NK-92 (cell line): ENCODE results near the gene SLC2A4.

ENCODE experiments used
- DNase-seq: peaks from one replicate; lab custom pipeline; 2025; ENCODE audit not compliant: unreplicated experiment; lab: John Stamatoyannopoulos, UW

The SLC2A4 gene

GRCh38 chr17:7296189-7296861, 14.8 kb downstream of the SLC2A4 start:
- DNase-seq, result no peak

DNA sequence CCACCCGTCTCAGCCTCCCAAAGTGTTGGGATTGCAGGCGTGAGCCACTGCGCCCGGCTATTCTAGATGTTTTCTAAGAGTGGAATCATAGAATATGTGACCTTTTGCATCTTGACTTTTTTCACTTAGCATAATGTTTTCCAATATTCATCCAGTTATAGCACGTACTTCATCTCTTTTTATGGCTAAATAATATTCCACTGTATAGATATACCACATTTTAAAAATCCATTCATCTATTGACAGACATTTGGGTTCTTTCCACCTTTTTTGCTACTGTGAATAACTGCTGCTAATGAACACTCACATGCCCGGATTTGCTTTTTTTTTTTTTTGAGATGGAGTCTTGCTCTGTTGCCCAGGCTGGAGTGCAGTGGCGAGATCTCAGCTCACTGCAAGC, 22.7 kb downstream of the SLC2A4 start:
- no peak for DNase-seq

DNA sequence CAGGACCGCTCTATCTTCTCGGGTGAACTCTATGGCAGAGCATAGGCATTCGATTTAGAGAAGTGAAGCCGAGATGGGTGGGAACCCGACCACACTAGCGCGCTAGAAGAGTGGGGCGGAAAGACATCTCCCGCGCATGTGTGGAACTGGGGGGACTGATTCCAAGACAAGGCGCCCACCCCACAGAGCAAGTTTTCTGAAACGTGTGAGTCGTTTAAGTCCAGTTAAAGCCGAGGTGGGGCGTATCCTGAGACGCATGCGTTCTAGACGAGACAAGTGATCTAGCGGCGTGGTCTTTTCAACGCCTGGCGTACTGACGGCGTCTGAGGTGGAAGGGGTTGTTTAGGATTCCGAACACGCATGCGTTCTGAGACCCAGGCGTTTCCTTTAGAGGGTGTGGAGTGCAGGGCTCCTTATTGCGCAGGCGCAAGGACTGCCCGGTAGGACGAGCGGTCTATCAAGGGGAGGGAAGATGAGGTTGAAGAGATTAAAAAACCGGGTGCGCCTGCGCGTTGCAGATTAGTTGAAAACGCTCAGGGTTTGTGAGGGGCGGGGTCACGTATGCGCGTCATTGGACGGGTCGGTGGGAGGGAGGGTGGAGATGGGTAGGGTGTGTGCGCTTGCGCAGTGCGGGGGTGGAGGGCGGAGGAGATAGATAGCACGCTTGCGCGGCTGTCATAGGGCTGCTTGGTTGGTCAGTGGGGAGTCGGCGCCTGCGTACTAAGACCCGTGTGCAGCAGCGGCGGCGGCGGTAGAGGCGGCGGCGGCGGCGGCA, 25.6 kb downstream of the SLC2A4 start, which contains the start of gene EIF5A:
TSS of gene EIF5A (plus strand) at position 718 of the 775 bp plus-strand sequence. CDS start 2,008 bp downstream, outside the sequence.
- peak; percentile 98 for DNase-seq

DNA sequence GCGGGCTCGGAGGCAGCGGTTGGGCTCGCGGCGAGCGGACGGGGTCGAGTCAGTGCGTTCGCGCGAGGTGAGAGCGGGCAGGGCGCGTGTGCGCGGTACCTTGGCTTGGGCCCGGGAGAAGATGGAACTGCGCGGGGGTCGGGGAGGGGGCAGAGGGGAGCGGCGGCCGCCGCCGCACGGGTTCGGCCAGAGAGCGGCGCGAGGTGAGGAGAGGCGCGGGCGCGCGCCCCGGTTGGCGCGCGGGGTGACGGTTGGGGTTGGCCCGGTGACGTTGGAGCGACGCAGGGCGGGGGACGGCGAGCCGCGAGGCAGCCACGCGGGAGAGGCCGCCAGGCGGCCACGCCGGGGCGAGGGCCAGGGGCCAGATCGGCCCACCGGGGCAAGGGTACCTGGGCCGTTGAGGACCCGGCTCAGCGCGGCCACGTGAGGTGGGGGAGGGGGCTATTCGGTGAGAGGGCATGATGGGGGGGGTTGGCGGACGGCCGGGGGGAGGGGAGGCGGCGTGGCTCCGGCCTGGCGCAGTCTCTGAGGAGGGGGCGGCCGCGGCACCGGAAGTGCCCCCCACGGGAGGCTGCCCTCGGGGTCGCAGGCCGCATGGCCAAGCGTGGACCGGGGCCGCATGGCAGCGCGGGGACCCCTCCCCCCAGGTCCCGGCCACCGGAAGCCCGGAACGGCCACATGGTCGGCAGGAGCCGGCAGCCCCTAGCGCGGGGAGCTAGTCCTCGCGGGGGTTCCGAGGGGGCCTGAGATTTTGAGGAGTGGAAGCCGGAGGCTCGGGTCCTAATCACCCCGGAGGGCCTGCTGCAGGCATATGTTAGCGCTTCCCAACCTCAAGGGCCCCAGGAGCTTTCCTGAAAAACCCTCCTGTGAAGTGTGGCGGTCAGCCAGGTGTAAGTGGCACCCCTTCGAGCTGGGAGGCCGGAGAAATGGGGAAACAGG, 26.4 kb downstream of the SLC2A4 start:
- no peak for DNase-seq

- DNase-seq, result peak; percentile 47
These were observed 27.3 kb downstream of the SLC2A4 start for GRCh38 chr17:7308625-7309433.

GRCh38 chr17:7309628-7310027, 28.1 kb downstream of the SLC2A4 start:
- no peak for DNase-seq

DNA sequence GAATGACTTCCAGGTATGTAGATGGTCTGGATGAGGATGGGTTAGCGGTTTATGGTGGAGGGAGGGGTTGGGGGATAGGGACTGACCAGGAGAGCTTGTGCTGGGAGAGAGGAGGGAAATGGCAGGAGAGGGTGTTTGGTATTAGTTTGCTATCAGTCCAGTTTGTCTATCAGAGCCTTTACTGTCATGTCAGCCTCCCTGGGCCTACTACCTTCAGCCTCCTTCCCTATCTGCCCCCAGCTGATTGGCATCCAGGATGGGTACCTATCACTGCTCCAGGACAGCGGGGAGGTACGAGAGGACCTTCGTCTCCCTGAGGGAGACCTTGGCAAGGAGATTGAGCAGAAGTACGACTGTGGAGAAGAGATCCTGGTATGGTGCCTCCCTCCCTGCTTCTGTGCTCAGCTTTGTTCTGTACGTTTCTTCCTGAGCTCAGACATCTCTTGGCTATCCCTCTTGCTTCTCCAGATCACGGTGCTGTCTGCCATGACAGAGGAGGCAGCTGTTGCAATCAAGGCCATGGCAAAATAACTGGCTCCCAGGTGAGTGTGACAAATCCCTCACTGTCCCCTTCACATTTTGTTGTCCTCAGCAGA, 29.7 kb downstream of the SLC2A4 start:
- DNase-seq, result no peak

DNA sequence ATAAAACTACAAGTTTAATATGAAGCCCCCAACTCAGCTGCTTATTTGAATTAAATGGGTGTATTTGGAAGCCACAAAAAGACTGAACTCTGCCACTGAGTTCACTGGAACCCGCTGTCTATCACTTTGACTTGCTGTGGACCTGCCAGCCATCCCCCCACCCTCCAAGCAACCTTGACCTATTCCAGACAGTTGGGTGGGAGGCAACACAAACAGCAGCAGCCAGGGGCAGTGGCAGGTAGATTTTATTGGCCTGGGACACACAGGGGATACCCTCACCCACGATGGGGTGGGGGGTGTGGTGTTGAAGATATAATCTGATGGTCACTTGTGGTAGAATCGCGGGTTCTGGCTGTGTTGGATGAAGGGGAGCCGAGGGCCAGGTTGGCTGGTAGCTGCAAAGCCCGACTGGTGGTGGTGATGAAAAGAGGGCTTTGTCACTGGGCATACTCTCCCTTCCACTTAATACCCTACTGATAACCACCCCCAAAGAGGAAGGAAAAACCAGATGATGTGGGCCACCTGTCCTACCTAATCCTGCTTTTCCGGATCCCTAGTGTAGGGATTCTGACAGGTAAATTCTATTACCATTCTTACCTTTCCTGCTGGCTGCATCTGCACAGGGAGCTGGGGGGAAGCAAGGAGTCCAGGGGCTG, 31.0 kb downstream of the SLC2A4 start:
- no peak for DNase-seq

DNA sequence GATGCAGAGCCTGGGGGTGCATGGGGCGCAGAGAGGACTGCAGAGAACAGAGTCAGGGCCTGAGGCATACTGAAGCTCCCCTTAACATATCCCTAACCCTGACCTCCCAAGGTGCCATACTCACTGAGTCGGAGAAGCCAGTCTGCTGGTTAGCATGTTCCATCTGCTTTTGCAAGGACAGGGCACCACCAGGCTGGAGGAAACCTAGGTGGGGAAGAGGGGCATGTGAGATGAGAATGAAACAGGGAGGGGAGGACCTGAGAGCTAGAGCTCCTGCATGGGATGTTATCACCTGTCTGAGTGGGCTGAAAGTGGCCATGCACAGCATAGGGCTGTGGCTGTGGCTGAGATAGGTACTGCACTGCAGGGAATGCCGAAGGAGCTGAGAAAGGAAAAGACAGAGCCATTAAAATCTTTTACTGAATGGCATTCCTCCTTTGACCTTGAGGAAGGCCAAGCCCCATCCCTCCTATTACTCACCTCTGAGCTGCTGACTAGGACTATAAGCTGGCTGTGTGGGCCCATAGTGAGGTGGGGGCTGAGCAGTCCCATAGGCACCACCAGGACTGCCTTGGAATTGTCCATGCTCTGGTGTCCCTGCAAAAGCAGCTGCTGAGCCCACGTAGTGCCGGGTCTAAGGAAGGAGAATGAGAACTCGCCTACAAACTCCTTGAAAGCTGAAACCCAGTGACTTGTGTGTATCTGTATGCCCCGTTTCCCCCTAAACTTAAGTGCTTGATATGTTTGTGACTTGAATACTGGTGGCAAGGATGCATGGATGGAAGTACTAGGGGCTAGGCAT, 31.8 kb downstream of the SLC2A4 start:
- DNase-seq, result no peak

GRCh38 chr17:7313890-7314718, 32.6 kb downstream of the SLC2A4 start:
- no peak for DNase-seq

- peak; percentile 51 for DNase-seq
These were observed 33.4 kb downstream of the SLC2A4 start, which contains the start of gene GPS2 for GRCh38 chr17:7314719-7315569. Gene GPS2 (minus strand): TSS chr17:7315360. CDS start chr17:7315052, 308 bp downstream.

DNA sequence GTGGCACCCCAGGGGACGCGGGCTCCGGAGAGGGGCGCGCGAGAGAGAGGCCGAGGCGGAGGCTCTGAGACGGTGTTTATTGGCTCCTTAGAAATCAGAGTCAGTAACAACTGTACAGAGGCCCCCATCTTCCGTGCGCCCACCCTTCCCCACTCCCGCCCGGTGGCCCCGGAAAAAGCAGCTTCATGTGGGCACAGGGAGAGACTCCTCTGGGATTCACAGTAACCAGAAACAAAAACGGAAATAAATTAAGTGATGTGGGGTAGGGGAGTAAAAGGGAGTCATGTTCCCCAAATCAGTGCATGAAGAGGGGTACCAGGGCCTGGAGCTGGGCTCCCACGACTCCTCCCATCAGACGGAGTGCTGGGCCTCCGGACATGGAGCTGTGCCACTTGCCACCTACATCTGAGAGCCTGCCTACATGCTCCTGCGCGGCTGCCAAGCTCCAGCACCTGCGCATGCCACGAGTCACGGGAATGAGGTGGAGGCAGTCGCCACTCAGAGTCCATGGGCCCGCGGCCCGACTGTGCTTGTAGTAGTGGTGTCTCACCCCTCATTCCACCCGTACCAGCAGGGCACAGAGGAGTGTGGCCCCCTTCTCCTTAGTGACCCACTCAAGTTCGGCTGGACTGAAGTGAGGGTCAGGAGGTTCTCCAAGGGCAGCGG, 34.2 kb downstream of the SLC2A4 start:
- DNase-seq, result no peak

GRCh38 chr17:7317161-7317803, 35.8 kb downstream of the SLC2A4 start:
- no peak for DNase-seq

DNA sequence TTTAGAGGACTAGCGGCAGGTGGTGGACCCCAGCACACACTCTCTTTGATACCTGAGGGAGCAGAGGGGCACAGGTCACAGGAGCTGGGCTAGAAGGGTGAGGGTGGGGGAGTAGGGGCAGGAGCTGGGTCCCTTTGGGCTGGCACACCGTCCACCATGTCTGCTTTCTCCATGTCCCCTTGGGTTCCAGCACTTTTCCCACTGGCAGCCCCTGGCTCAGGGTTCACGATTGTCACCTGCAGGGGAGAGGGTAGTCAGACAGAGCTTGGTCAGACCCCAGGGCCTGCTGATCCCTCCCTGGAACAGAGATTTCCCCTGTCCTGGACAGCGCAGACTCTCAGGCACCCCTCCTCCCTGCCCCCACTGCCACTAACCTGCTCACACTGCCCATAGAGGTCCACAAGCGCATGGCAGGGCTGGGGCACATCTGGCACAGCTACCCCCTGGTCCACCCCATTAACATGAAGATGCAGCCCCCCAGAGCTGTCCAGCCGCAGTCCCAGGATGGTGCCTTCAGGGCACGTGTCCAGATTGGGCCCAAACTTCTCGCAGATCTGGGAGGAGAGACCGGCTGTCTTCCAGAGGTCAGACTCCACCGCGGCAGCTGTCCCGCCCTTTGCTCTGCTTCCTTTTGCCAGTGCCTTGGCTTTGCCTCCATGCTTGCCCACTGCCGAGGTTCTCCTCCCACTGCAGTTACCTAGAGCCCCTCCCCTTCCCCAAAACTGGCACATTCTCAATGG, 36.8 kb downstream of the SLC2A4 start:
- DNase-seq, result no peak

DNA sequence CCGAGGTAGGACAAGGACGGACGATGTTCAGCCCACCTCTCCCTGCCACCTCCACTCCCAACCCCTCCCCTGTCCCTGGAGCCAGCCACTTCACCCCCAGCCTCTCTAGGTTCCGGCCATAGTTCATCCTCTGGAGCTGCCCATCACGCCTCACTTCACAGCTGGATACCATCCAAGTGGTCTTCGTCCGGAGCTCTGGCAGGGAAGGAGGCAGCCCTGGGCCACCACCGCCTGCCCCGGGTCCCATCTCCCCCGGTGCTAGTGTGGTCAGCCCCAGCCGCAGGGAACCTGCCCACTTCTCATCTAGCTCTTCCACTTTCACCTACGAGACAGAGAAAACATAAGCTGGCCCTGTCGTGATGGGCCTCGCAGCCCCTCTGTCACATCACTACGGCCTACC, 39.9 kb downstream of the SLC2A4 start:
- no peak for DNase-seq
